K562 (cell line): ENCODE results near the gene TOR1A. TPM values are rescaled to one million over a fixed set of nuclear protein-coding genes. Genes with fewer than 3 reads are reported as not detected.

Experiments
- ATAC-seq: fragments of 200-7000 bp; cut with Tn5 transposase; 3 replicates; pipeline ENCODE4 v1.9.1; 2020; ENCODE audit warnings: moderate library complexity
- BruUV-seq: library from RNA; stranded (reverse); fragments of 400-500 nt; replicated peaks from 2 replicates; lab custom pipeline; 2021; lab: Mats Ljungman, UMichigan
- CTCF ChIA-PET: fragments of 300-600 bp; formaldehyde crosslinking; extraction: SDS; loops from one replicate; lab custom pipeline; 2021; ENCODE audit warnings: low intra/inter-chr PET ratio; lab: Yijun Ruan, JAX
- POLR2A ChIA-PET: fragments of 300-600, 350-650 bp; sonication (Branson Sonifier 250); formaldehyde crosslinking; extraction: SDS; loops from one replicate; lab custom pipeline; 2021; ENCODE audit warnings: antibody characterized with exemption, inconsistent platforms; lab: Yijun Ruan, JAX
- DNase-seq, 4 experiments: peaks; one replicate each; pipeline versions ENCODE4 v3.0.0 to v3.0.0-alpha.2; 2011 to 2018; ENCODE audit warnings: low spot score in 3 of 4, mixed read lengths in 3 of 4; ENCODE audit errors: extremely low read depth in 1 of 4
- FAIRE-seq: peaks from 2 replicates; lab custom pipeline; 2011; peaks lifted over from hg19 to GRCh38; lab: Jason Lieb, UNC
- H2AFZ ChIP-seq: 2 replicates; pipeline ENCODE4 v1.6.0; 2011; ENCODE audit warnings: low read depth, low read length, control low read depth, inconsistent platforms
- H3K27ac ChIP-seq: fragments of 200-600 bp; 3 replicates; pipeline ENCODE4 v1.8.0; 2011; ENCODE audit warnings: low read depth, mild to moderate bottlenecking, control low read depth, inconsistent platforms, low read length, moderate library complexity, mixed read lengths; ENCODE audit errors: extremely low read depth
- H3K27me3 ChIP-seq, 2 experiments: fragments of 300-600 bp in 1 of 2; 2 replicates in 1 of 2; 3 replicates in 1 of 2; pipeline versions ENCODE4 v1.6.0 to v1.8.0; 2011; ENCODE audit warnings: inconsistent platforms in 2 of 2, low read length in 2 of 2, mild to moderate bottlenecking in 1 of 2, mixed read lengths in 1 of 2, moderate library complexity in 1 of 2; ENCODE audit not compliant: control insufficient read depth in 2 of 2, insufficient read depth in 2 of 2
- H3K36me3 ChIP-seq: fragments of 300-600 bp; 3 replicates; pipeline ENCODE4 v1.8.0; 2011; ENCODE audit warnings: mild to moderate bottlenecking, low read length, inconsistent platforms; ENCODE audit not compliant: control insufficient read depth, insufficient read depth
- H3K4me1 ChIP-seq, 2 experiments: fragments of 200-600 bp in 1 of 2; replicated peaks in 1 of 2; 2 replicates in 1 of 2; 3 replicates in 1 of 2; pipeline versions ENCODE4 v1.5.1 to v1.8.0; 2011; ENCODE audit warnings: inconsistent platforms in 2 of 2, low read length in 2 of 2, mild to moderate bottlenecking in 1 of 2, mixed read lengths in 1 of 2, moderate library complexity in 1 of 2; ENCODE audit not compliant: control insufficient read depth in 2 of 2, insufficient read depth in 2 of 2
- H3K4me2 ChIP-seq: 2 replicates; pipeline ENCODE4 v1.6.1; 2011; ENCODE audit warnings: low read length, control low read depth, inconsistent platforms, mixed read lengths; ENCODE audit not compliant: insufficient read depth
- H3K4me3 ChIP-seq: fragments of 200-600 bp; sonication (generic), shearing (Covaris generic); 2 replicates; pipeline ENCODE4 v1.5.1; 2016; ENCODE audit warnings: control low read depth, inconsistent platforms
- H3K79me2 ChIP-seq: fragments of 200-600 bp; 3 replicates; pipeline ENCODE4 v1.8.0; 2011; ENCODE audit warnings: low read length, inconsistent platforms; ENCODE audit not compliant: control insufficient read depth, insufficient read depth
- H3K9ac ChIP-seq, 2 experiments: 2 replicates each; pipeline versions ENCODE4 v1.6.0 to v1.6.1; 2011; ENCODE audit warnings: low read depth in 2 of 2, low read length in 2 of 2, control low read depth in 1 of 2, inconsistent platforms in 1 of 2, mild to moderate bottlenecking in 1 of 2, mixed read lengths in 1 of 2; ENCODE audit not compliant: insufficient read depth in 1 of 2
- H3K9me1 ChIP-seq: one replicate; pipeline ENCODE4 v1.6.0; 2011; ENCODE audit warnings: inconsistent platforms, mild to moderate bottlenecking, low read length, moderate library complexity; ENCODE audit not compliant: control insufficient read depth, insufficient read depth
- H3K9me3 ChIP-seq: replicated peaks from 2 replicates; pipeline ENCODE4 v1.5.1; 2011; ENCODE audit warnings: low read depth, low read length, inconsistent platforms; ENCODE audit not compliant: control insufficient read depth, insufficient read depth
- H4K20me1 ChIP-seq: replicated peaks from 2 replicates; pipeline ENCODE4 v1.6.1; 2011; ENCODE audit warnings: low read length, inconsistent platforms, mixed read lengths; ENCODE audit not compliant: control insufficient read depth, insufficient read depth
- BRCA1 ChIP-seq, 2 experiments: fragments of 450-650 bp in 1 of 2; sonication (generic) in 1 of 2; formaldehyde crosslinking in 1 of 2; IDR thresholded peaks; 2 replicates each; pipeline versions ENCODE4 v1.5.0 to v1.6.1; 2017 to 2020; ENCODE audit warnings: mild to moderate bottlenecking in 1 of 2, missing genetic modification reagents in 1 of 2
- ELF1 ChIP-seq: fragments of 200-800 bp; sonication (Bioruptor generic); IDR thresholded peaks from 2 replicates; pipeline ENCODE4 v1.6.1; 2016; ENCODE audit warnings: missing genetic modification characterization, missing compliant biosample characterization
- ELF2 ChIP-seq: fragments of 250-450 bp; sonication (Bioruptor Pico); IDR thresholded peaks from 2 replicates; pipeline ENCODE4 v1.5.0; 2021; ENCODE audit warnings: mild to moderate bottlenecking
- GTF2F1 ChIP-seq: IDR thresholded peaks from 2 replicates; pipeline ENCODE4 v1.6.1; 2011; ENCODE audit warnings: low read depth, low read length, improper control_type of control experiment
- L3MBTL2 ChIP-seq: fragments of 450-650 bp; IDR thresholded peaks from 2 replicates; pipeline ENCODE4 v1.6.1; 2016; ENCODE audit warnings: mild to moderate bottlenecking, moderate library complexity
- NBN ChIP-seq: fragments of 450-650 bp; IDR thresholded peaks from 2 replicates; pipeline ENCODE4 v1.6.1; 2016; ENCODE audit warnings: low read depth, mild to moderate bottlenecking
- NELFE ChIP-seq: IDR thresholded peaks from 2 replicates; pipeline ENCODE4 v1.6.1; 2011; ENCODE audit warnings: mild to moderate bottlenecking; ENCODE audit not compliant: insufficient read depth, insufficient read length
- PHB2 ChIP-seq: fragments of 450-650 bp; IDR thresholded peaks from 2 replicates; pipeline ENCODE4 v1.6.1; 2017; ENCODE audit warnings: low read depth
- PRMT5 ChIP-seq: sonication (generic); formaldehyde crosslinking; IDR thresholded peaks from 2 replicates; pipeline ENCODE4 v1.5.0; 2020; ENCODE audit warnings: missing genetic modification reagents
- PURB ChIP-seq: sonication (generic); formaldehyde crosslinking; IDR thresholded peaks from 2 replicates; pipeline ENCODE4 v1.9.0; 2021; ENCODE audit warnings: low read depth, mild to moderate bottlenecking, missing genetic modification reagents
- SRF ChIP-seq, 2 experiments: fragments of 250-450, 450-650 bp in 1 of 2; sonication (Bioruptor Pico) in 1 of 2; sonication (generic) in 1 of 2; formaldehyde crosslinking; IDR thresholded peaks; 2 replicates each; pipeline versions ENCODE4 v1.5.0 to v1.5.1; 2020 to 2022; ENCODE audit warnings: mild to moderate bottlenecking in 1 of 2, missing genetic modification reagents in 1 of 2
- STAT5B ChIP-seq: fragments of 250-450 bp; sonication (Bioruptor Pico); IDR thresholded peaks from 2 replicates; pipeline ENCODE4 v1.8.0; 2021; ENCODE audit warnings: mild to moderate bottlenecking, inconsistent platforms
- ZNF140 ChIP-seq: fragments of 250-450 bp; sonication (Bioruptor Pico); IDR thresholded peaks from 2 replicates; pipeline ENCODE4 v1.8.0; 2021; ENCODE audit warnings: moderate library complexity, mild to moderate bottlenecking, inconsistent platforms
- ZNF232 ChIP-seq: sonication (generic); formaldehyde crosslinking; IDR thresholded peaks from 2 replicates; pipeline ENCODE4 v1.8.0; 2022; ENCODE audit warnings: mild to moderate bottlenecking, missing genetic modification reagents
- ZNF318 ChIP-seq, 2 experiments: fragments of 450-650 bp; IDR thresholded peaks; 2 replicates each; pipeline ENCODE4 v1.6.1; 2016; ENCODE audit warnings: mild to moderate bottlenecking in 2 of 2, borderline replicate concordance in 1 of 2, low read depth in 1 of 2, moderate library complexity in 1 of 2
- ZNF695 ChIP-seq: fragments of 450-650 bp; formaldehyde crosslinking; IDR thresholded peaks from 2 replicates; pipeline ENCODE4 v1.4.0; 2020; ENCODE audit warnings: mild to moderate bottlenecking, moderate library complexity
- WGBS: fragments of 100-300 bp; shearing (Covaris generic); methylation state at CpG from one replicate; pipeline ENCODE4 v1.1.6; 2016; ENCODE audit warnings: low coverage, mixed read lengths; ENCODE audit not compliant: insufficient coverage; ENCODE audit errors: missing lambda C conversion rate; 5-methylcytosine and 5-hydroxymethylcytosine counted together
- in situ Hi-C: fragments of 300-500 bp; cut with MboI; formaldehyde crosslinking; loops from 4 replicates; pipeline ENCODE4 v1.15.0; 2018; ENCODE audit warnings: inconsistent platforms, mixed read lengths
- intact Hi-C: fragments of 100-400 bp; cut with micrococcal nuclease; formaldehyde crosslinking; loops from 2 replicates; pipeline ENCODE4 v1.14.2; 2022
- polyA plus RNA-seq, 8 experiments: library from polyadenylated mRNA; depleted of rRNA in 4 of 8; stranded (reverse) in 5 of 8; unstranded in 3 of 8; fragments of >200 nt; fragmentation: Nextera tagmentation in 2 of 8; fragmentation: Illumina TruSeq in 1 of 8; extraction: Ambion mirVana in 2 of 8; extraction: Trizol in 1 of 8; gene quantifications; 2 replicates each; pipeline versions ENCODE4 v1.2.1 to v1.2.3, GENCODE V29; 2011 to 2014; ENCODE audit warnings: inconsistent platforms in 1 of 8, missing spikeins in 1 of 8
- total RNA-seq, 7 experiments: library from RNA; depleted of rRNA in 6 of 7; stranded (reverse); fragments of >200 nt in 6 of 7; fragmentation: Illumina TruSeq in 2 of 7; extraction: Trizol in 2 of 7; gene quantifications; 2 replicates each; pipeline versions ENCODE4 v1.2.1 to v1.2.3, GENCODE V29; 2011 to 2021; ENCODE audit warnings: low replicate concordance in 1 of 7

The TOR1A gene
- total and polyA plus RNA-seq, 9 of the 15 experiments (the other 6 are each of a cell fraction or from before 2014, with no cell fraction given) = 4.5 to 85.8 (median 51.3) TPM

- ATAC-seq (no peak), DNase-seq (peak in 2 of 4 experiments; percentile 33 to 46), FAIRE-seq (no peak)
- WGBS = 24% methylated on average over 20 of the region's 20 CpGs
- no peaks in the 10 kb centered on the region for H4K20me1 ChIP-seq
- ChIA-PET POLR2A (interaction anchor here (0.6 to 2.2 kb wide), 5 partner anchors 9 to 43 kb away, joined by 3 to 6 read pairs (median 5); no protein-coding TSS in a partner anchor), CTCF (no interaction called here)
- H3K4me2 ChIP-seq = no peak overlapping the region
- no peaks in the 10 kb centered on the region for H3K79me2 ChIP-seq
- H3K36me3 ChIP-seq = no peaks in the 10 kb centered on the region
- no peak overlapping the region for H3K4me3 ChIP-seq
- no peaks in the 10 kb centered on the region for H3K9me3 ChIP-seq
- H3K9ac ChIP-seq = no peak overlapping the region; a peak in 1 of 4 replicates
- no peak overlapping the region for H2AFZ ChIP-seq
- intact Hi-C loops (no loop called here), in situ Hi-C loops (loop anchor here (25.0 kb wide), 1 partner anchor 1488 kb away; the partner anchor contains the start of genes GOLGA2 and SWI5)
- no TSS peak for BruUV-seq
- peaks cover 18 to 28% of the 10 kb centered on the region in 2 experiments for H3K4me1 ChIP-seq
- H3K27ac ChIP-seq = no peak overlapping the region
- H3K27me3 ChIP-seq = no peaks in the 10 kb centered on the region
- no peaks in the 10 kb centered on the region for H3K9me1 ChIP-seq
- TF ChIP-seq ZNF232 (CRISPR knock-in tag) (no peak), ZNF695 (no peak), PRMT5 (CRISPR knock-in tag) (no peak), NBN (no peak), BRCA1 (IDR thresholded peaks at IDR 0.05) (no peak), BRCA1 (CRISPR knock-in tag; IDR thresholded peaks at IDR 0.05) (no peak; the same call in 1 of the 2 replicates), STAT5B (CRISPR knock-in tag) (no peak), GTF2F1 (no peak), L3MBTL2 (peak; percentile 63), ZNF318 (IDR thresholded peaks at IDR 0.05; ENCODE audit: borderline replicate concordance in 1 of 2, low read depth in 1 of 2) (no peak), PURB (no peak), ELF2 (no peak), PHB2 (no peak), ZNF140 (CRISPR knock-in tag) (no peak), NELFE (no peak), ELF1 (tag) (no peak), SRF (CRISPR knock-in tag; IDR thresholded peaks at IDR 0.05) (no peak)
Observed at GRCh38 chr9:129774791-129775447, 49.0 kb downstream of the TOR1A start.
